ENCODE data around the gene ANKRD63. TPM values are rescaled to one million over a fixed set of nuclear protein-coding genes. Genes with fewer than 3 reads are reported as not detected.

The ANKRD63 gene
- total and polyA plus RNA-seq, 4 experiments from 2014 or later, result not detected

DNA sequence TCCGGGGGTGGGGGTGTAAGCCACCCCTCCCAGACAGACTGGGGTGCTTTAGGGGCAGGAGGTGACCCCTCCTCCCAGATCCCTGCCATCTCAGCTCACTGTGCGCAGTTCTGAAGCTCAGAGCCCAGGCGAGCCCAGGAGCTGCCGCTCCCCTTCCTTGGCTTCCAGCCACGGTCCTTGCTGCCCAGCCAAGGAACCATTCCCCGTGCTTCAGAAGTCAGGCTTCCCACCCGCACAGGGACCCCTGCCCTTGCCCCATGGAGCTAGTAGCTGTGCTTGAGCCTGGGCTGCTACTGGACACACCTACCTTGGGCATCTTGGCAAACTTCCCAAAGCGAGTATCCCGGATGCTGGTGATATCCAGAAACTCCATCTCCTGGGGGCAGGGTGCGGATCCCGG lies 20.1 kb upstream of the ANKRD63 start:
- Histone ChIP-seq H3K9me3 (ENCODE audit: control insufficient read depth in 1 of 2, low read length in 2 of 2) (no peaks in the 10 kb centered on the region), H3K4me3 (ENCODE audit: low read length in 2 of 2) (no peak overlapping the region), H3K4me1 (ENCODE audit: insufficient read depth, low read length) (peaks cover 27% of the 10 kb centered on the region), H3K36me3 (ENCODE audit: insufficient read depth, low read length) (peaks cover 50% of the 10 kb centered on the region), H3K27me3 (ENCODE audit: insufficient read depth, low read length) (no peaks in the 10 kb centered on the region), H3K27ac (ENCODE audit: low read depth, low read length) (no peak overlapping the region)
- Mint-ChIP-seq H3K36me3 (peaks cover 28 to 64% of the 10 kb centered on the region in 2 donors), H3K27me3 (no peaks in the 10 kb centered on the region), H3K4me3 (no peak overlapping the region), H3K27ac (no peak overlapping the region), H3K9me3 (peaks cover 0 to 3% (median 0%) of the 10 kb centered on the region in 8 donors), H3K4me1 (peaks cover 17 to 45% (median 26%) of the 10 kb centered on the region in 4 donors)
- ChIA-PET CTCF (ENCODE audit: partially characterized antibody) (interaction anchor here (0.7 to 23.8 kb wide), 4 partner anchors 14 to 86 kb away, joined by 3 to 634 read pairs (median 215); partner anchors contain the start of gene CCDC9B), POLR2A (ENCODE audit: partially characterized antibody) (interaction anchor here (0.7 to 1.4 kb wide), 3 partner anchors 12 to 20 kb away, joined by 3 to 5 read pairs (median 3); partner anchors contain the start of gene ANKRD63)
- intact Hi-C loops (cut with micrococcal nuclease), result no loop called here
- no peak for DNase-seq

DNA sequence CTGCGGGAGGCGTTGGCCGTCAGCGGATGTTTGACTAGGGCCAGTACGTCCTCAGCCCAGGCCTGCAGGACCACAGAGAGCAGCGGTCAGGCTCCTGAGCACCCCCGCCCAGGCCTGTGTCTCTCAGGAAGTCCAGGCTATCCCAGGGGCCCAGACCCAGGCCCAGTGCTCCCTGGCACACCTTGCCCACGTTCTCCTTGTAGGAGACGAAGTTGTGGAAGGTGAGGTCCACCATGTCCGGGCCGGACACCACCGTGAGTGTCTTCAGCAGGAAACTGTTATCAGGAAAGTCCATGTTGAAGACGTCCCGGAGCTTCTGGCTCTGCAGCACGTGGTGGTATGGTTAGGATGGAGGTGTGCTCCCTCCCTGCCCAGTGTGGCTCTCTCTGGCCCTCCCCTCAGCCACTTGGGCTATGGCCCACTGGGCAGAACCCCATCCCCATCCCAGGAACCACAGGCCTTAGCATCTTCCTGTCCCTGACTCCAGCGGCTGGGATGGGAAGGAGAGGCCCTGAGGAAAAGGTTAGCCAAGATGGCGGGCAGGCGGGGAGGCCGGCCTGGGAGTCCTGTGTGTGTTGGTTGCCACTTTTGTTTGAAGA lies 19.5 kb upstream of the ANKRD63 start:
- POLR2A ChIA-PET (ENCODE audit: partially characterized antibody), result interaction anchor here (1.4 kb wide), 1 partner anchor 18 kb away, joined by 5 read pairs; no protein-coding TSS in a partner anchor
- Histone ChIP-seq H3K27me3 (ENCODE audit: insufficient read depth, low read length) (no peaks in the 10 kb centered on the region), H3K9me3 (ENCODE audit: control insufficient read depth in 1 of 2, low read length in 2 of 2) (no peaks in the 10 kb centered on the region), H3K4me3 (ENCODE audit: low read length in 2 of 2) (no peak overlapping the region), H3K4me1 (ENCODE audit: insufficient read depth, low read length) (peaks cover 27% of the 10 kb centered on the region), H3K27ac (ENCODE audit: low read depth, low read length) (no peak overlapping the region), H3K36me3 (ENCODE audit: insufficient read depth, low read length) (peaks cover 56% of the 10 kb centered on the region)
- Mint-ChIP-seq H3K4me3 (no peak overlapping the region), H3K27ac (peak overlapping the region in 1 of 7 donors; percentile 66), H3K36me3 (peaks cover 32 to 65% of the 10 kb centered on the region in 2 donors), H3K9me3 (peaks cover 0 to 3% (median 0%) of the 10 kb centered on the region in 8 donors), H3K4me1 (peaks cover 18 to 39% (median 26%) of the 10 kb centered on the region in 4 donors), H3K27me3 (no peaks in the 10 kb centered on the region)
- intact Hi-C loops (cut with micrococcal nuclease), result no loop called here
- CTCF ChIA-PET (ENCODE audit: partially characterized antibody), result interaction anchor here (1.0 to 23.8 kb wide), 4 partner anchors 15 to 121 kb away, joined by 3 to 634 read pairs (median 215); partner anchors contain the start of gene CCDC9B
- DNase-seq, result no peak

DNA sequence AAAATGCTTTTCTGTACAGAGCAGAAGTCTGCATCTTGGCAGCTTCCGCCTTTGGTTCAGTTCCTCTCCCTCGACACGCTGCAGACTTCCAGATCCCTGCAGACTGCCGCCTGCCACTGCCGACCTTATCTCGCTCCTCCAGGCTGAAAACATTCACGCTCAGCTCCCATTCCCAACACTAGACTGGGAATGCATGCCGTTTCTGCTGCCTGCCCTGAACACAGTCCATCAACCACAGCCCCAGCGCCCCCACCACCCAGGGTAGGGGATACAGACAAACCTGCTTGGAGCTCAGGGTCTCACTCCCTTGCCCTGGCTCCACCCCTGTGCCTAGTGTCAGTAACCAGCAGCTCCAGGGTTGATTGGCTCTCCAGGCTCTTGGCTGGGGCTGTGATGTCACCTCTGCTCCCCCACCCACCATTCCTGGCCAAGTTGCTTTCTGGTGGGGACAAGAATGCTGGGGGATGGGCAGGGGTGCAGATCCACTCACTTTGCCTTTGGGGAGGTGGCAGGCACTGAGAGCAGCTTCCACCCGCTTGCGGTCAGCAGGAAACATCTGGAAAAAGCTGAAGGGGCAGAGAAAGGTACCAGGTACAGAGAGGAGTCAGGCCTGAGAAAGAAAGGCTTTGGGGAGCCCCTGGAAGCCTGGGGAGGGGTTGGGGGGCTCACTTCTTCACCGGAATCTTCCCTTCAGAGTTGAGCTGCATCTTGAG lies 18.8 kb upstream of the ANKRD63 start:
- no peak for DNase-seq
- Histone ChIP-seq H3K4me3 (ENCODE audit: low read length in 2 of 2) (no peak overlapping the region), H3K9me3 (ENCODE audit: control insufficient read depth in 1 of 2, low read length in 2 of 2) (no peaks in the 10 kb centered on the region), H3K36me3 (ENCODE audit: insufficient read depth, low read length) (peaks cover 63% of the 10 kb centered on the region), H3K4me1 (ENCODE audit: insufficient read depth, low read length) (peaks cover 25% of the 10 kb centered on the region), H3K27me3 (ENCODE audit: insufficient read depth, low read length) (no peaks in the 10 kb centered on the region), H3K27ac (ENCODE audit: low read depth, low read length) (no peak overlapping the region)
- intact Hi-C loops (cut with micrococcal nuclease), result no loop called here
- peaks cover 0 to 3% (median 0%) of the 10 kb centered on the region in 8 donors for H3K9me3 Mint-ChIP-seq
- peaks cover 37 to 69% of the 10 kb centered on the region in 2 donors for H3K36me3 Mint-ChIP-seq
- no peak overlapping the region for H3K27ac Mint-ChIP-seq
- H3K4me3 Mint-ChIP-seq, result no peak overlapping the region
- H3K27me3 Mint-ChIP-seq, result no peaks in the 10 kb centered on the region
- ChIA-PET POLR2A (ENCODE audit: partially characterized antibody) (interaction anchor here (0.6 to 1.4 kb wide), 3 partner anchors 19 to 104 kb away, joined by 3 to 5 read pairs (median 3); partner anchors contain the start of gene IVD), CTCF (ENCODE audit: partially characterized antibody) (interaction anchor here (1.0 to 23.8 kb wide), 4 partner anchors 21 to 122 kb away, joined by 3 to 634 read pairs (median 215); partner anchors contain the start of gene CCDC9B)
- H3K4me1 Mint-ChIP-seq, result peaks cover 17 to 33% (median 24%) of the 10 kb centered on the region in 4 donors

DNA sequence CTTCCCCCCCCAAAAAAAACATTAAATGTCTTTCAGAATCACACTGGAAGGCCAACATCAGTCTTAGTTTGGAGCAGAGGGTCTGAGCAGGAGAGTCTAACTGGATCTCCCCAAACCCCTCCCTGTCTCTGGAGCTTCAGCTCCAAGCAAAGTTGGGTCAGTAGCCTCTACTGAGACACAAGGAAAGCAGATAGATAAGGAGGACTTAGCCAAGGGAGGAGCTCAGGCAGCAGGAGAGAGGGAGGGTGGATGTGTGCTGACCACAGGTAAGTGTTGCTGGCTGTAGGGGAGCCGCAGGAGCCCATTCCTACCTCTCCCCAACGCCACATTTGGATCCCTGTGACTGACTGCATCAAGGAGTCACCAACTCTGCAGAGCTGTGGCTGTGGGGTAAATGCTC lies 17.9 kb upstream of the ANKRD63 start:
- Histone ChIP-seq H3K27me3 (ENCODE audit: insufficient read depth, low read length) (no peaks in the 10 kb centered on the region), H3K4me1 (ENCODE audit: insufficient read depth, low read length) (peaks cover 17% of the 10 kb centered on the region), H3K9me3 (ENCODE audit: control insufficient read depth in 1 of 2, low read length in 2 of 2) (no peaks in the 10 kb centered on the region), H3K27ac (ENCODE audit: low read depth, low read length) (no peak overlapping the region), H3K4me3 (ENCODE audit: low read length in 2 of 2) (no peak overlapping the region), H3K36me3 (ENCODE audit: insufficient read depth, low read length) (peaks cover 65% of the 10 kb centered on the region)
- Mint-ChIP-seq H3K4me3 (no peak overlapping the region), H3K27ac (no peak overlapping the region), H3K36me3 (peaks cover 41 to 77% of the 10 kb centered on the region in 2 donors), H3K27me3 (no peaks in the 10 kb centered on the region), H3K9me3 (peaks cover 0 to 3% (median 0%) of the 10 kb centered on the region in 8 donors), H3K4me1 (peaks cover 12 to 25% (median 17%) of the 10 kb centered on the region in 4 donors)
- intact Hi-C loops (cut with micrococcal nuclease), result no loop called here
- CTCF ChIA-PET (ENCODE audit: partially characterized antibody), result interaction anchor here (3.4 to 23.8 kb wide), 3 partner anchors 9 to 34 kb away, joined by 20 to 634 read pairs (median 427); partner anchors contain the start of genes CCDC9B and PLCB2
- no peak for DNase-seq
- POLR2A ChIA-PET (ENCODE audit: partially characterized antibody), result interaction anchor here (0.6 kb wide), 1 partner anchor 37 kb away, joined by 3 read pairs; no protein-coding TSS in a partner anchor

DNA sequence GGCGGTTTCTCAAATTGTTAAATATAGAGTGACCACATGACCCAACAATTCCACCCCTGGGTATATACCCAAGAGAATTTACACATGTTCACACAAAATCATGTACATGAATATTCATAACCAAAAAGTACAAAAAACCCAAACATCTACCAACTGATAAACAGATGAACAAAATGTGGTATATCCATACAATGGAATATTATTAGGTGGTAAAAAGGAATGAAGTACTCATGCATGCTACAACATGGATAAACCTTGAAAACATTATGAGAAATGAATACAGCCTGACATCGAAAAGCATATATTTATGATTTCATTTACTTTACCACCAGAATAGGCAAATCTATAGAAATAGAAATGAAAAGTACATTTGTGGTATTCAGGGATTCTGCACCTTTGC lies 17.5 kb upstream of the ANKRD63 start:
- H3K36me3 ChIP-seq (ENCODE audit: insufficient read depth, low read length), result peaks cover 65% of the 10 kb centered on the region
- H3K4me1 Mint-ChIP-seq, result peaks cover 12 to 20% (median 16%) of the 10 kb centered on the region in 4 donors
- peaks cover 0 to 3% (median 0%) of the 10 kb centered on the region in 8 donors for H3K9me3 Mint-ChIP-seq
- no peaks in the 10 kb centered on the region for H3K9me3 ChIP-seq (ENCODE audit: control insufficient read depth in 1 of 2, low read length in 2 of 2)
- H3K36me3 Mint-ChIP-seq, result peaks cover 41 to 81% of the 10 kb centered on the region in 2 donors
- H3K27ac Mint-ChIP-seq, result no peak overlapping the region
- intact Hi-C loops (cut with micrococcal nuclease), result no loop called here
- no peak overlapping the region for H3K27ac ChIP-seq (ENCODE audit: low read depth, low read length)
- no peaks in the 10 kb centered on the region for H3K27me3 Mint-ChIP-seq
- POLR2A ChIA-PET (ENCODE audit: partially characterized antibody), result no interaction called here
- no peak overlapping the region for H3K4me3 ChIP-seq (ENCODE audit: low read length in 2 of 2)
- H3K27me3 ChIP-seq (ENCODE audit: insufficient read depth, low read length), result no peaks in the 10 kb centered on the region
- peaks cover 12% of the 10 kb centered on the region for H3K4me1 ChIP-seq (ENCODE audit: insufficient read depth, low read length)
- no peak for DNase-seq
- no peak overlapping the region for H3K4me3 Mint-ChIP-seq
- CTCF ChIA-PET (ENCODE audit: partially characterized antibody), result interaction anchor here (3.4 to 23.8 kb wide), 3 partner anchors 9 to 35 kb away, joined by 20 to 634 read pairs (median 427); partner anchors contain the start of genes CCDC9B and PLCB2

DNA sequence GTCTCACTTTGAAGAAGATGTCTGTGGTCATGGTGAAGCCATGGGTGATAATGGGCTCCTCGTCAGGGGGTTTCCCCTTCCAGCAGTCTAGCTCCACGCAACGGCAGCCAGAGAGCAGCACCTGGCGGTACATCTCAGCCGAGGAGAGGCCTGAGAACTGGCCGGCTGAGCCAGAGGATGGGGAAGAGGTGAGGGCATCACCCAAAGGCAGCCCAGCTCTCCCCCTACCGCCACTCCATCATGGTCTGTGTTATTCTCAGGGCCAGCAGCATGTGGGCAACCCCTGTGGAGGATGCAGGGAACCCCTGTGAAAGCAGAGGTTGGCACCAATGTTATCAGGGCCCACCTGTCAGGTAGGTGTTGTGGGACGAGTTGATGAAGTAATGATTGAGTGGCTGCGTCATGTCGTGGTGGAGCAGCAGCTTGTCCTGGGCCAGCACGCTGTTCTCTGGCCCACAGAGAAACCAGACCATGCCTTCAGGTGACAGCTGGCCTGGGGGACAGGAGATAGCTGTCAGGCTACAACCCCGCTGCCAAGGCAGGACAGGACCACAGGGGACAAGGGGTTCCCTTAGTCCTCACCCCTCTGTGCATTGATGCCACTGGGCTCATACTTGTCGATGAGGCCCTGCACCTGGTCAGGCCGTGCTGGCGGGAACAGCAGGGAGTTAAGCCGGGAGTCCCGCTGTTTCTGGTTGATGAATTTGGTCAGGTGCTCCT lies 15.5 kb upstream of the ANKRD63 start:
- H3K4me1 Mint-ChIP-seq, result peaks cover under 1 to 4% (median 3%) of the 10 kb centered on the region in 4 donors
- intact Hi-C loops (cut with micrococcal nuclease), result no loop called here
- no peaks in the 10 kb centered on the region for H3K27me3 Mint-ChIP-seq
- H3K4me3 Mint-ChIP-seq, result no peak overlapping the region
- Histone ChIP-seq H3K36me3 (ENCODE audit: insufficient read depth, low read length) (peaks cover 67% of the 10 kb centered on the region), H3K4me3 (ENCODE audit: low read length in 2 of 2) (no peak overlapping the region), H3K27me3 (ENCODE audit: insufficient read depth, low read length) (no peaks in the 10 kb centered on the region), H3K9me3 (ENCODE audit: control insufficient read depth in 1 of 2, low read length in 2 of 2) (no peaks in the 10 kb centered on the region), H3K4me1 (ENCODE audit: insufficient read depth, low read length) (no peaks in the 10 kb centered on the region), H3K27ac (ENCODE audit: low read depth, low read length) (no peak overlapping the region)
- ChIA-PET CTCF (ENCODE audit: partially characterized antibody) (interaction anchor here (3.4 kb wide), 1 partner anchor 11 kb away, joined by 20 read pairs; the partner anchor contains the start of gene PLCB2), POLR2A (ENCODE audit: partially characterized antibody) (interaction anchor here (2.5 kb wide), 1 partner anchor 10 kb away, joined by 9 read pairs; the partner anchor contains the start of gene PLCB2)
- H3K27ac Mint-ChIP-seq, result peak overlapping the region in 1 of 7 donors; percentile 57
- peaks cover 0 to 3% (median 0%) of the 10 kb centered on the region in 8 donors for H3K9me3 Mint-ChIP-seq
- peaks cover 41 to 78% of the 10 kb centered on the region in 2 donors for H3K36me3 Mint-ChIP-seq
- DNase-seq, result no peak
